H1 (cell line): ENCODE data around the gene PSMF1. TPM values are rescaled to one million over a fixed set of nuclear protein-coding genes. Genes with fewer than 3 reads are reported as not detected.

Experiments used
- BCL11A ChIP-seq, 2 experiments: IDR thresholded peaks; one replicate each; pipeline ENCODE4 v1.6.1; 2011; ENCODE audit warnings: low read depth in 2 of 2, low read length in 2 of 2, mild to moderate bottlenecking in 2 of 2
- CEBPB ChIP-seq: IDR thresholded peaks from 2 replicates; pipeline ENCODE4 v1.6.1; 2012; ENCODE audit warnings: low read depth, low read length
- CHD2 ChIP-seq: IDR thresholded peaks from 2 replicates; pipeline ENCODE4 v1.6.1; 2012; ENCODE audit warnings: low read length, improper control_type of control experiment
- E2F6 ChIP-seq: IDR thresholded peaks from 2 replicates; pipeline ENCODE4 v1.6.1; 2012; ENCODE audit warnings: inconsistent platforms
- EZH2 ChIP-seq: fragments of 200-600 bp; sonication (generic); IDR thresholded peaks from 2 replicates; pipeline ENCODE4 v1.7.1; 2012; ENCODE audit warnings: low read depth, mild to moderate bottlenecking, moderate library complexity, low read length, inconsistent platforms; ENCODE audit not compliant: severe bottlenecking
- JUN ChIP-seq: IDR thresholded peaks from 2 replicates; pipeline ENCODE4 v1.6.1; 2011; ENCODE audit warnings: low read depth, mild to moderate bottlenecking, improper control_type of control experiment, low read length
- RAD21 ChIP-seq, 2 experiments: IDR thresholded peaks in 1 of 2; conservative IDR thresholded peaks in 1 of 2; 2 replicates each; pipeline ENCODE4 v1.6.1; 2011; ENCODE audit warnings: low read depth in 2 of 2, low read length in 2 of 2, improper control_type of control experiment in 1 of 2, inconsistent platforms in 1 of 2, mild to moderate bottlenecking in 1 of 2, moderate library complexity in 1 of 2
- RFX5 ChIP-seq: IDR thresholded peaks from 2 replicates; pipeline ENCODE4 v1.6.1; 2011; ENCODE audit warnings: low read depth, low read length, improper control_type of control experiment, borderline replicate concordance
- RXRA ChIP-seq: IDR thresholded peaks from 2 replicates; pipeline ENCODE4 v1.6.1; 2011; ENCODE audit warnings: low read depth, mild to moderate bottlenecking, low read length, moderate library complexity; ENCODE audit not compliant: insufficient read depth
- SIX5 ChIP-seq: IDR thresholded peaks from 2 replicates; pipeline ENCODE4 v1.6.1; 2011; ENCODE audit warnings: mild to moderate bottlenecking, low read depth, low read length
- polyA plus RNA-seq, 7 experiments: library from polyadenylated mRNA; depleted of rRNA in 3 of 7; stranded (reverse) in 5 of 7; unstranded in 2 of 7; fragments of >200 nt in 5 of 7; fragments of 200-250 nt in 2 of 7; gene quantifications; 1 replicate in 5 of 7; 2 replicates in 1 of 7; 4 replicates in 1 of 7; pipeline versions ENCODE4 v1.2.1 to v1.2.3, GENCODE V29; 2011 to 2013; ENCODE audit warnings: missing spikeins in 2 of 7, mixed read lengths in 2 of 7
- total RNA-seq: library from RNA; stranded (reverse); fragmentation: NEBNext Ultra II Directional; extraction: Animal tissue kit (Norgen Biotek cat#: 25700); gene quantifications from 2 replicates; pipeline ENCODE4 v1.2.1, GENCODE V29; 2021

PSMF1 gene
- total and polyA plus RNA-seq, 2 of the 8 experiments (the other 6 are each of a cell fraction or from before 2014, with no cell fraction given), result 106 to 159 TPM

GRCh38 chr20:1184638-1185315, 66.4 kb downstream of the PSMF1 start, which contains the start of gene TMEM74B (continued):
- 0 out of 2 replicates have a peak, but pooled peaks have one; percentile 10 for TF ChIP-seq E2F6
- TF ChIP-seq RXRA, result no peak
- no peak for TF ChIP-seq SIX5
- peak; percentile 69 for TF ChIP-seq EZH2
- no peak for TF ChIP-seq BCL11A (IDR thresholded peaks at IDR 0.05; ENCODE audit: low read depth in 2 of 2, low read length in 2 of 2)
- TF ChIP-seq RFX5, result no peak
- no peak for TF ChIP-seq CHD2
- no peak for TF ChIP-seq JUN
- TF ChIP-seq RAD21 (IDR thresholded peaks at IDR 0.05 in 1 of 2, conservative IDR thresholded peaks at IDR 0.05 in 1 of 2; ENCODE audit: low read depth in 2 of 2, low read length in 2 of 2), result no peak
- TF ChIP-seq CEBPB, result no peak
